GM10266 (cell line): Measurements from ENCODE around the gene LAMTOR2.

Experiments
- DNase-seq: peaks from one replicate; pipeline ENCODE4 v3.0.0; 2012; ENCODE audit errors: extremely low spot score
- CTCF ChIP-seq: IDR thresholded peaks from 2 replicates; pipeline ENCODE4 v1.5.1; 2012; ENCODE audit warnings: mild to moderate bottlenecking, low read depth; ENCODE audit not compliant: control insufficient read depth, insufficient read depth; ENCODE audit errors: missing control alignments

The LAMTOR2 gene

GRCh38 chr1:156090840-156091188, 36.2 kb downstream of the LAMTOR2 start:
- peak; percentile 81 for DNase-seq
- peak; percentile 73 for TF ChIP-seq CTCF

- DNase-seq: no peak
- TF ChIP-seq CTCF: no peak
Measured at GRCh38 chr1:156091610-156092009, 37.0 kb downstream of the LAMTOR2 start.

DNA sequence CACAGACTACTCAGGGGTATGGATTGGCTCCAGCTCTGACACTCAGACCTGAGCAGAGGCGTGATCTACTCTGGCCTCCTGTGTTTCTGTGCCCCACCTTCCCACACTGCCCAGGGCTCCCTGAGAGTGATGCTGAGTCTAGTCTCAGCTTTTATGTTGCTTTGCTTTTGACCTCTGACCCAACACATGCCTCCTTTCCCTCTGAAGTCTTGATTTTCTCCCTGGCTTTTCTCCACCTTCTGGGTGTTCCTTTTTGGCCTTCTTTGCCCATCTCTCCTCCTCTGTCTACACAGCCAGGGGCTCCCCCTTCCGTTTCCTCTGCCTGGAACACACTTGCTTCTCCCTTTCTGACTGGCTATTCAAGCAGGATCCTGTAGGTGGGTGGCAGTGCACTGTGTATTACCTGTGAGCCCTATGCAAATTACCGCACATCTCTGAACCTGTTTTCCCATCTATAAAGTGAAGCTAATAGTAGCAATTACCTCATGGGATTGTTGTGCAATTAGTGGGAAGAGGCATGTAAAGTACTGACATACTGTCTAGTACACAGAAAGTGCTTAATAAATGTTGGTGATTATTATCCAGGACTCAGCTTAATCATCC, 41.4 kb downstream of the LAMTOR2 start:
- DNase-seq: no peak
- TF ChIP-seq CTCF: no peak

DNA sequence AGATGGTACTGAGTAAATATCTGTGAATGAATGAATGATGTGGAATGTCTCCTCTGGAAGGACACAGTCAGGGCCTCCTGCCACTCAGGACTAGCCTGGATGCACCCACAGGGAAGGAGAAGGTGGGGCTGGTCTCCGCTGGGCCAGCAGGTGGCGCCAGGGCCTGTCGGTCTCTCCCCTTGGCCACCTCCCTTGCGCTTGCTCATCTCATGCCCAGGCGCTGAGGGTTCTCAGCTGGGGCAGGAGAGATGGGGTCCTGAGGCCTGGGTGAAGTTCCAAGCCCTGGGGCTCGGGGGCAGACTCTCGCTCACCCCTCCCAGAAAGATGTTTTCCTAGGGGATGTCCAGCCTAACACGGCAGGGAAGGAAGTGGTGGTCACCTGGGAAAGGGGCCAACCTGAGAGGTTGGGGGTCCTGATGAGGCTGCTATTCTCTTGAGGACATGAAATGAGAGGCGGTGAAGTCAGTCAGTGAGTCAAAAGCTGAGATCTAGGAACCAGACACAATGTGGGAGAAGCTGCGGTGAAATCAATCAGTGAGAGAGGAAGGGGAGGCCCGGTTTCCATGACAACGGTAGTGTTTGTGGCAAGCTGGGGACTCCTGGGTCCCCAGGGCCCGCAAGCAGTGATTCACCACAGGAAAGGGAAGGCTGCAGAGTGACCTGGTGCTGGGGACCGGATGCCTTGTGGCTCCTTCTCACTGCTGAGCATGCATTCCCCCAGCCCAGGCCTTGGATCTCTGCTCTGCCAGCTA, 42.2 kb downstream of the LAMTOR2 start:
- DNase-seq: peak; percentile 85
- peak; percentile 95 for TF ChIP-seq CTCF

- no peak for TF ChIP-seq CTCF
- no peak for DNase-seq
Measured at GRCh38 chr1:156097499-156098178, 43.1 kb downstream of the LAMTOR2 start.

DNA sequence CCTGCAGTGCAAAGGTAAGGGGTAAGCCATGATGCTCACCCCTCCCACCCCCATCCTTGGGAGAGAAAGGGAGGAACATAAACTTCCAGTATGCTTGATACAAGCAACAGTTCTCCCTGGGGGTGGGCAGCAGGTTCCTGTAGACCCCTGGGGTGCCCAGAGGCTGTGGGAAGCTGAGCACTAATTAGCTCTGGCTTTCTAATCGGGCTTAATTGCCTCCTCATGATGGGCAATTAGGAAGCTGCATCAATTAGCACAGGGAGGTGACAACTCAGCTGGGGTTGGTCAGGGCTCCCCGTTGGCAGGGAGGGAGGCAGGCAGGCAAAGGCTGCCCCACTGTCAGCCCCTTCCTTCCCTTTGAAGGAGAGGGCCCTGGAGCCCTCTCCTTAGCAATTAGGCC, 44.2 kb downstream of the LAMTOR2 start:
- TF ChIP-seq CTCF: no peak
- no peak for DNase-seq

DNA sequence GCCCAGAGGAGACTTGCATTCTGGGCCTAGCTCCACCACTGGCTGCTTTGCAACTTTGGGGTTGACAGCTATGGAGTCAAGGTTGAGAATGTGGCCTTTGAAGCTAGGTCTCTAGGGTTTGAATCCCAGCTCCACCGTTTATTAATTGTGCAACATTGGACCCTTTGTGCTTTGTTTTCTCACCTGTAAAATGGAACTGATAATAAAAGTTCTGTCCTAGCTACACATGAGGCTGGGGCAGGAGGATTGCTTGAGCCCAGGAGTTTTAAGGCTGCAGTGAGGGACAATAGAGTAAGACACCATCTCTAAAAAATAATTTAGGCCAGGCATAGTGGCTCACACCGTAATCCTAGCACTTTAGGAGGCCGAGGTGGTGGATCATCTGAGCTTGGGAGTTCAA, 44.7 kb downstream of the LAMTOR2 start:
- DNase-seq: no peak
- no peak for TF ChIP-seq CTCF
